NCI-H146 treated with DMSO at 0.1 percent for 48 hours (cell line): ENCODE results near the gene RPS6KC1.
"Not testable (repeated sequence)": the region's sequence is repeated elsewhere in the genome, so short reads cannot be mapped to it uniquely, and the experiment has no call there.

Source experiments
- DNase-seq: peaks from one replicate; lab custom pipeline; 2025; ENCODE audit not compliant: unreplicated experiment; lab: John Stamatoyannopoulos, UW

The RPS6KC1 gene

GRCh38 chr1:213200630-213201029 lies 149.6 kb downstream of the RPS6KC1 start:
- DNase-seq = no peak

- DNase-seq = no peak
Observed at GRCh38 chr1:213201380-213202155, 150.5 kb downstream of the RPS6KC1 start.

- DNase-seq = no peak
Observed at GRCh38 chr1:213211201-213211600, 160.2 kb downstream of the RPS6KC1 start.

GRCh38 chr1:213219076-213219475 lies 168.0 kb downstream of the RPS6KC1 start:
- not testable (repeated sequence) for DNase-seq

- no peak for DNase-seq
Observed at GRCh38 chr1:213221209-213221608, 170.2 kb downstream of the RPS6KC1 start.

- no peak for DNase-seq
Observed at GRCh38 chr1:213227458-213227857, 176.4 kb downstream of the RPS6KC1 start.

- peak; percentile 86 for DNase-seq
Observed at GRCh38 chr1:213231795-213232231, 180.8 kb downstream of the RPS6KC1 start.

- no peak for DNase-seq
Observed at GRCh38 chr1:213242883-213243282, 191.8 kb downstream of the RPS6KC1 start.

- peak; percentile 74 for DNase-seq
Observed at GRCh38 chr1:213244664-213245091, 193.6 kb downstream of the RPS6KC1 start.

GRCh38 chr1:213245260-213245910 lies 194.3 kb downstream of the RPS6KC1 start:
- peak; percentile 48 for DNase-seq

GRCh38 chr1:213247038-213247437 lies 196.0 kb downstream of the RPS6KC1 start:
- DNase-seq = no peak

GRCh38 chr1:213249395-213249794 lies 198.4 kb downstream of the RPS6KC1 start:
- DNase-seq = no peak

GRCh38 chr1:213250041-213250440 lies 199.0 kb downstream of the RPS6KC1 start:
- DNase-seq = no peak

GRCh38 chr1:213250446-213250845 lies 199.4 kb downstream of the RPS6KC1 start:
- DNase-seq = no peak

- DNase-seq = peak; percentile 80
Observed at GRCh38 chr1:213251972-213252371, 200.9 kb downstream of the RPS6KC1 start.

GRCh38 chr1:213256438-213257087 lies 205.5 kb downstream of the RPS6KC1 start:
- DNase-seq = no peak

- DNase-seq = no peak
Observed at GRCh38 chr1:213260311-213261075, 209.5 kb downstream of the RPS6KC1 start.

GRCh38 chr1:213264531-213264930 lies 213.5 kb downstream of the RPS6KC1 start:
- no peak for DNase-seq

GRCh38 chr1:213266983-213267772 lies 216.1 kb downstream of the RPS6KC1 start:
- no peak for DNase-seq

- no peak for DNase-seq
Observed at GRCh38 chr1:213268221-213268620, 217.2 kb downstream of the RPS6KC1 start.
